Measurements from ENCODE around the gene RPUSD1. TPM values are rescaled to one million over a fixed set of nuclear protein-coding genes. Genes with fewer than 3 reads are reported as not detected.

RPUSD1 gene
- total RNA-seq, 1 experiment from 2014 or later: 48.6 TPM

DNA sequence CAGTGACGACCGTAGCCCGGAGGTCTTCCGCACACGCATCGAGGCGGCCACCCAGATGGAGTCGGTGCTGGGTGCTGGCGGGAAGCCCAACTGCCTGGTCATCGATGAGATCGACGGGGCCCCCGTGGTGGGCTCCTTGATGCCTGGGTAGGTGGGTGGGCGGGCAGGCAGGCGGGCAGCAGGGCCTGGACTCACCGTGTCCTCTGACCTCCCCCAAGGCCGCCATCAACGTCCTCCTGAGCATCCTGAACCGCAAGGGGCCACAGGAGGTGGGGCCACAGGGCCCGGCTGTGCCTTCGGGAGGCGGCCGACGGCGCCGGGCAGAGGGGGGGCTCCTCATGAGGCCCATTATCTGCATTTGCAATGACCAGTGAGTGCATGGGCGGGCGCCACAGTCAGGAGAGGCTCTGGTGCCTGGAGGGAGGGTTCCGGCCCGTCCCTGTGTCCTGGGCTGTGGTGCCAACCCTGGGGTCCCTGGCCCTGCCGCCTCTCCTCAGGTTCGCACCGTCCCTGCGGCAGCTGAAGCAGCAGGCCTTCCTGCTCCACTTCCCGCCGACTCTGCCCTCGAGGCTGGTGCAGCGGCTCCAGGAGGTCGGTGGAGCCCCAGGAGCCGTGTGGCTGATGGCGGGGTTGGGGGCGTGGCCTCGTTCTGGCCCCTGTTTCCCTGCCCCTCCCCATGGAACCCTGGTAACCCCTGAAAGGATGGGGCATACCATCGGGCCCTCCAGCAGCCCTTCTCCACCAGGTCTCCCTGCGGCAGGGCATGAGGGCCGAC, 4.2 kb upstream of the RPUSD1 start:
- no peak overlapping the region for H4K5ac ChIP-seq (ENCODE audit: insufficient read length, low read depth, low read length)
- peaks cover 2% of the 10 kb centered on the region for H3K79me1 ChIP-seq (ENCODE audit: insufficient read depth, low read depth, low read length, poor library complexity, severe bottlenecking)
- Mint-ChIP-seq H3K9me3 (no peaks in the 10 kb centered on the region), H3K36me3 (ENCODE audit: insufficient read depth in 1 of 3, low read depth in 3 of 3) (peaks cover 16 to 43% (median 32%) of the 10 kb centered on the region in 3 experiments; a peak in 6 of 7 replicates), H3K27me3 (ENCODE audit: low read depth) (no peaks in the 10 kb centered on the region), H3K27ac (no peak overlapping the region), H3K4me1 (peaks cover 0 to 2% of the 10 kb centered on the region in 2 experiments; a peak in 1 of 4 replicates), H3K4me3 (no peak overlapping the region)
- TF ChIP-seq, protein P1, sequence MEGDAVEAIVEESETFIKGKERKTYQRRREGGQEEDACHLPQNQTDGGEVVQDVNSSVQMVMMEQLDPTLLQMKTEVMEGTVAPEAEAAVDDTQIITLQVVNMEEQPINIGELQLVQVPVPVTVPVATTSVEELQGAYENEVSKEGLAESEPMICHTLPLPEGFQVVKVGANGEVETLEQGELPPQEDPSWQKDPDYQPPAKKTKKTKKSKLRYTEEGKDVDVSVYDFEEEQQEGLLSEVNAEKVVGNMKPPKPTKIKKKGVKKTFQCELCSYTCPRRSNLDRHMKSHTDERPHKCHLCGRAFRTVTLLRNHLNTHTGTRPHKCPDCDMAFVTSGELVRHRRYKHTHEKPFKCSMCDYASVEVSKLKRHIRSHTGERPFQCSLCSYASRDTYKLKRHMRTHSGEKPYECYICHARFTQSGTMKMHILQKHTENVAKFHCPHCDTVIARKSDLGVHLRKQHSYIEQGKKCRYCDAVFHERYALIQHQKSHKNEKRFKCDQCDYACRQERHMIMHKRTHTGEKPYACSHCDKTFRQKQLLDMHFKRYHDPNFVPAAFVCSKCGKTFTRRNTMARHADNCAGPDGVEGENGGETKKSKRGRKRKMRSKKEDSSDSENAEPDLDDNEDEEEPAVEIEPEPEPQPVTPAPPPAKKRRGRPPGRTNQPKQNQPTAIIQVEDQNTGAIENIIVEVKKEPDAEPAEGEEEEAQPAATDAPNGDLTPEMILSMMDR (conservative IDR thresholded peaks at IDR 0.05): no peak
- no CpG with 5 or more reads among the region's 46 CpGs for WGBS (ENCODE audit: extremely low coverage, insufficient read length, low lambda C conversion rate)
- H2BK20ac ChIP-seq (ENCODE audit: low read depth, low read length, poor library complexity, severe bottlenecking): no peak overlapping the region
- no peak overlapping the region for H2BK15ac ChIP-seq (ENCODE audit: low read depth, low read length)
- no peak overlapping the region for H3K18ac ChIP-seq (ENCODE audit: insufficient read length, low read depth, low read length)
- H3K79me2 ChIP-seq (ENCODE audit: insufficient read depth, low read length): no peaks in the 10 kb centered on the region; the same call in 1 of the 2 replicates
- no peaks in the 10 kb centered on the region for H3K27me3 ChIP-seq (ENCODE audit: insufficient read depth, low read length)
- H2AFZ ChIP-seq (ENCODE audit: low read length): no peak overlapping the region
- no peak overlapping the region for H2BK5ac ChIP-seq (ENCODE audit: insufficient read length, low read length)
- no peak overlapping the region for H3K4me2 ChIP-seq (ENCODE audit: insufficient read depth, insufficient read length, low read length)
- H3K4me1 ChIP-seq (ENCODE audit: insufficient read depth, low read length): no peaks in the 10 kb centered on the region
- H3K9me3 ChIP-seq (ENCODE audit: control insufficient read depth, low read depth, low read length): no peaks in the 10 kb centered on the region
- H3T11ph ChIP-seq (ENCODE audit: low read length): no peak overlapping the region
- H3K9ac ChIP-seq (ENCODE audit: extremely low read depth, insufficient read length, low read length): no peak overlapping the region
- no peak overlapping the region for H4K8ac ChIP-seq (replicated peaks; ENCODE audit: insufficient read length, low read depth, low read length)
- no peak overlapping the region for H3K14ac ChIP-seq (ENCODE audit: insufficient read depth, low read length)
- peaks cover 11% of the 10 kb centered on the region for H3K23me2 ChIP-seq (ENCODE audit: insufficient read length, low read depth, low read length, poor library complexity, severe bottlenecking)
- H4K91ac ChIP-seq (ENCODE audit: insufficient read length, low read depth, low read length): no peak overlapping the region
- no peak overlapping the region for H2BK120ac ChIP-seq (ENCODE audit: low read depth, low read length, poor library complexity, severe bottlenecking)
- no peak overlapping the region for H3K23ac ChIP-seq (ENCODE audit: insufficient read length, low read depth, low read length)
- H3K27ac ChIP-seq (ENCODE audit: insufficient read length, low read depth, low read length): no peak overlapping the region
- no peak overlapping the region for H3K4ac ChIP-seq (ENCODE audit: low read depth, low read length)
- H2BK12ac ChIP-seq (ENCODE audit: insufficient read length, low read depth, low read length): no peak overlapping the region
- H4K20me1 ChIP-seq (ENCODE audit: control insufficient read depth, insufficient read depth, insufficient read length): no peaks in the 10 kb centered on the region
- H2AK5ac ChIP-seq (ENCODE audit: insufficient read length, low read length): no peak overlapping the region
- no peak overlapping the region for H3K56ac ChIP-seq (ENCODE audit: insufficient read length, low read depth, low read length)
- no peak for DNase-seq

Measured in H9 (cell line).